ENCODE measurements around the gene RGS18. TPM values are rescaled to one million over a fixed set of nuclear protein-coding genes. Genes with fewer than 3 reads are reported as not detected.

Gene RGS18, protein sequence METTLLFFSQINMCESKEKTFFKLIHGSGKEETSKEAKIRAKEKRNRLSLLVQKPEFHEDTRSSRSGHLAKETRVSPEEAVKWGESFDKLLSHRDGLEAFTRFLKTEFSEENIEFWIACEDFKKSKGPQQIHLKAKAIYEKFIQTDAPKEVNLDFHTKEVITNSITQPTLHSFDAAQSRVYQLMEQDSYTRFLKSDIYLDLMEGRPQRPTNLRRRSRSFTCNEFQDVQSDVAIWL
- not detected in 2 replicates for total RNA-seq (2016; rRNA removed; fragmentation: Illumina TruSeq; extraction: Trizol)
- total RNA-seq (2016; cell fraction: cytosol; rRNA removed; fragmentation: Illumina TruSeq; extraction: Trizol; ENCODE audit: low read depth) = not detected in 2 replicates
- total RNA-seq (2016; cell fraction: insoluble cytoplasmic fraction; rRNA removed; fragmentation: Illumina TruSeq; extraction: Trizol) = not detected in 2 replicates
- not detected in 2 replicates for total RNA-seq (2016; cell fraction: membrane; rRNA removed; fragmentation: Illumina TruSeq; extraction: Trizol)
- not detected in 2 replicates for total RNA-seq (2016; cell fraction: nucleus; rRNA removed; fragmentation: Illumina TruSeq; extraction: Trizol)
- polyA plus RNA-seq (2011; rRNA removed) = not detected in 2 replicates
- polyA plus RNA-seq (2011; cell fraction: cytosol; rRNA removed) = not detected in 2 replicates
- polyA plus RNA-seq (2011; cell fraction: nucleus; rRNA removed) = not detected in 2 replicates
- polyA plus RNA-seq (2012) = not detected in 2 replicates
- polyA plus RNA-seq (2016; cell fraction: cytosol; fragmentation: Illumina TruSeq; extraction: Trizol; ENCODE audit: low read depth) = not detected in 2 replicates
- polyA plus RNA-seq (2016; cell fraction: insoluble cytoplasmic fraction; fragmentation: Illumina TruSeq; extraction: Trizol; ENCODE audit: low read depth) = not detected in 2 replicates
- not detected in 2 replicates for polyA plus RNA-seq (2016; cell fraction: membrane; fragmentation: Illumina TruSeq; extraction: Trizol; ENCODE audit: low read depth)
- polyA plus RNA-seq (2016; cell fraction: nucleus; fragmentation: Illumina TruSeq; extraction: Trizol; ENCODE audit: insufficient read depth, low read depth) = not detected in 2 replicates
- not detected in 2 replicates for polyA minus RNA-seq (2011; rRNA and poly(A)+ RNA removed; ENCODE audit: low replicate concordance)
- polyA minus RNA-seq (2011; cell fraction: cytosol; rRNA and poly(A)+ RNA removed) = not detected in 2 replicates
- polyA minus RNA-seq (2011; cell fraction: nucleus; rRNA and poly(A)+ RNA removed) = not detected in 2 replicates
- not detected for Bru-seq, nascent RNA
- not detected for BruChase-seq, experiment 1, labeled RNA remaining after a 6-hour chase
- not detected for BruChase-seq, experiment 2, labeled RNA remaining after a 2-hour chase
- long read RNA-seq, experiment 1 = 0 reads
- long read RNA-seq, experiment 2 = 0 reads

DNA sequence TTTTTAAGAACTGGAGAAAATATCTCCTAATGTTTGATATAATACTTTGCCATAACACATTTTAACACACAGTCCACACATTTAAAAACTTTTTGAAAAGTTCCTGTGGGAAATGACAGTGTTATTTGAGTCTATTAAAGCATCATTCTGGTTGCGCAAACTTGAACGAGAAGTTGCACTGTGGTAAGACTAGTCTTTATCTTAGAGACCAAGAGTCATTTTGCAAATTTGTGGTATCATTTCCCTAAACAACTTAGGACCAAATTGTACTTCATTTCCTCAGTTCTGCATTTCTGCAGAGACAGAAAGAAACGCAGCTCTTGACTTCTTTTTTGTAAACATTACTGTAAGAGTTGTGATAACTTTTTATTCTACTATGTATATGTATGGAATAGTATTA is at the start of gene RGS18:
TSS of gene RGS18 (plus strand) at position 282 of the 400 bp plus-strand sequence. CDS start 176 bp downstream, outside the sequence.
- Histone ChIP-seq H3K27ac (ENCODE audit: extremely low read length, insufficient read depth, low read length) (no peak within 1 kb of the TSS), H3K9ac (ENCODE audit: insufficient read depth, low read depth, low read length) (no peak within 1 kb of the TSS), H3K9me3 (ENCODE audit: low read length) (no peaks in the 10 kb centered on the region), H3K4me3 (replicated peaks in 1 of 3; ENCODE audit: insufficient read depth in 1 of 3, low read depth in 2 of 3, low read length in 3 of 3) (no peak within 1 kb of the TSS), H3K27me3 (ENCODE audit: control insufficient read depth in 1 of 2, insufficient read depth in 2 of 2, low read length in 2 of 2) (no peaks in the 10 kb centered on the region), H3K4me1 (ENCODE audit: insufficient read depth, low read length) (no peaks in the 10 kb centered on the region), H3K36me3 (replicated peaks in 1 of 2; ENCODE audit: control insufficient read depth in 1 of 2, insufficient read depth in 2 of 2, low read length in 2 of 2) (no peaks in the 10 kb centered on the region), H3K4me2 (ENCODE audit: low read depth, low read length) (no peak within 1 kb of the TSS), H4K20me1 (ENCODE audit: insufficient read depth, low read length) (no peaks in the 10 kb centered on the region), H2AFZ (ENCODE audit: low read length) (no peak within 1 kb of the TSS), H3K79me2 (ENCODE audit: insufficient read depth, low read length) (no peaks in the 10 kb centered on the region)
- no peak for ATAC-seq
- no peak for FAIRE-seq
- intact Hi-C loops (cut with micrococcal nuclease; ENCODE audit: unreplicated experiment) (no loop called here), in situ Hi-C loops (cut with HindIII; ENCODE audit: extremely low pct_ligation_motif_present, low pct_unique_long_range_greater_than_20kb) (no loop called here)
- TF ChIP-seq PAX8 (CRISPR knock-in tag; IDR thresholded peaks at IDR 0.05; ENCODE audit: borderline replicate concordance) (no peak), PTBP1 (IDR thresholded peaks at IDR 0.05; ENCODE audit: low read depth, low read length, poor library complexity, severe bottlenecking) (no peak), ZNF292 (CRISPR knock-in tag; IDR thresholded peaks at IDR 0.05; ENCODE audit: borderline replicate concordance, low read depth) (no peak), ZNF780A (CRISPR knock-in tag; IDR thresholded peaks at IDR 0.05) (no peak), PITX1 (CRISPR knock-in tag; IDR thresholded peaks at IDR 0.05) (no peak)
- TF ChIP-seq, protein P1, sequence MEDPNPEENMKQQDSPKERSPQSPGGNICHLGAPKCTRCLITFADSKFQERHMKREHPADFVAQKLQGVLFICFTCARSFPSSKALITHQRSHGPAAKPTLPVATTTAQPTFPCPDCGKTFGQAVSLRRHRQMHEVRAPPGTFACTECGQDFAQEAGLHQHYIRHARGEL (CRISPR knock-in tag; IDR thresholded peaks at IDR 0.05) = no peak
- no peak for DNase-seq (ENCODE audit: low spot score)
- BruUV-seq (replicated peaks) = no TSS peak
- ChIA-PET CTCF (ENCODE audit: low intra/inter-chr PET ratio, low total read pairs) (no interaction called here), POLR2A (no interaction called here)
- WGBS (ENCODE audit: low lambda C conversion rate) = 60% methylated on average over 3 of the region's 3 CpGs
